ENCODE data around the gene MOV10L1.

MOV10L1 gene

GRCh38 chr22:50182176-50183081, 92.6 kb downstream of the MOV10L1 start:
- TF ChIP-seq FOXM1 (IDR thresholded peaks at IDR 0.05; ENCODE audit: borderline replicate concordance, low read depth) (no peak), CEBPB (IDR thresholded peaks at IDR 0.05) (no peak), EP300 (IDR thresholded peaks at IDR 0.05; ENCODE audit: borderline replicate concordance) (no peak), TEAD4 (IDR thresholded peaks at IDR 0.05) (no peak), REST (IDR thresholded peaks at IDR 0.05; ENCODE audit: low read depth) (no peak), EGR1 (IDR thresholded peaks at IDR 0.05) (no peak), RAD21 (IDR thresholded peaks at IDR 0.05; ENCODE audit: low read depth) (no peak), CREB1 (IDR thresholded peaks at IDR 0.05; ENCODE audit: low read depth) (no peak), USF1 (IDR thresholded peaks at IDR 0.05) (no peak), TAF1 (IDR thresholded peaks at IDR 0.05; ENCODE audit: low read depth) (no peak), MAX (IDR thresholded peaks at IDR 0.05) (no peak), YY1 (IDR thresholded peaks at IDR 0.05; ENCODE audit: low read depth) (no peak), TCF12 (IDR thresholded peaks at IDR 0.05; ENCODE audit: low read depth) (no peak), NFIC (IDR thresholded peaks at IDR 0.05) (no peak), ZBTB7A (IDR thresholded peaks at IDR 0.05; ENCODE audit: low read depth) (no peak)

GRCh38 chr22:50183141-50183971, 93.5 kb downstream of the MOV10L1 start:
- no peak for TF ChIP-seq YY1 (IDR thresholded peaks at IDR 0.05; ENCODE audit: low read depth)
- no peak for TF ChIP-seq TEAD4 (IDR thresholded peaks at IDR 0.05)

- no peak for TF ChIP-seq EGR1 (IDR thresholded peaks at IDR 0.05)
- TF ChIP-seq CREB1 (IDR thresholded peaks at IDR 0.05; ENCODE audit: low read depth) = no peak
- no peak for TF ChIP-seq YY1 (IDR thresholded peaks at IDR 0.05; ENCODE audit: low read depth)
- 0 out of 2 replicates have a peak, but pooled peaks have one; percentile 13 for TF ChIP-seq TEAD4 (IDR thresholded peaks at IDR 0.05)
- TF ChIP-seq EP300 (IDR thresholded peaks at IDR 0.05; ENCODE audit: borderline replicate concordance) = no peak
- no peak for TF ChIP-seq TCF12 (IDR thresholded peaks at IDR 0.05; ENCODE audit: low read depth)
- no peak for TF ChIP-seq REST (IDR thresholded peaks at IDR 0.05; ENCODE audit: low read depth)
- TF ChIP-seq RAD21 (IDR thresholded peaks at IDR 0.05; ENCODE audit: low read depth) = no peak
- no peak for TF ChIP-seq MAX (IDR thresholded peaks at IDR 0.05)
- TF ChIP-seq NFIC (IDR thresholded peaks at IDR 0.05) = peak; percentile 33; the same call in 1 of the 2 replicates
- no peak for TF ChIP-seq USF1 (IDR thresholded peaks at IDR 0.05)
- no peak for TF ChIP-seq FOXM1 (IDR thresholded peaks at IDR 0.05; ENCODE audit: borderline replicate concordance, low read depth)
- peak; percentile 42; the same call in 1 of the 2 replicates for TF ChIP-seq CEBPB (IDR thresholded peaks at IDR 0.05)
- peak; percentile 81 for TF ChIP-seq ZBTB7A (IDR thresholded peaks at IDR 0.05; ENCODE audit: low read depth)
- TF ChIP-seq TAF1 (IDR thresholded peaks at IDR 0.05; ENCODE audit: low read depth) = no peak
These were observed 94.4 kb downstream of the MOV10L1 start for GRCh38 chr22:50184004-50184901.

GRCh38 chr22:50184902-50185374, 95.1 kb downstream of the MOV10L1 start:
- TF ChIP-seq EP300 (IDR thresholded peaks at IDR 0.05; ENCODE audit: borderline replicate concordance) (no peak), TAF1 (IDR thresholded peaks at IDR 0.05; ENCODE audit: low read depth) (no peak), CREB1 (IDR thresholded peaks at IDR 0.05; ENCODE audit: low read depth) (no peak), RAD21 (IDR thresholded peaks at IDR 0.05; ENCODE audit: low read depth) (no peak), YY1 (IDR thresholded peaks at IDR 0.05; ENCODE audit: low read depth) (no peak), REST (IDR thresholded peaks at IDR 0.05; ENCODE audit: low read depth) (no peak), EGR1 (IDR thresholded peaks at IDR 0.05) (no peak), USF1 (IDR thresholded peaks at IDR 0.05) (no peak), MAX (IDR thresholded peaks at IDR 0.05) (no peak), NFIC (IDR thresholded peaks at IDR 0.05) (no peak), FOXM1 (IDR thresholded peaks at IDR 0.05; ENCODE audit: borderline replicate concordance, low read depth) (no peak), TEAD4 (IDR thresholded peaks at IDR 0.05) (no peak), ZBTB7A (IDR thresholded peaks at IDR 0.05; ENCODE audit: low read depth) (no peak)
